Activated CD8-positive, alpha-beta memory T cell treated with anti-CD3 and anti-CD28 coated beads for 1 hour (primary cell): ENCODE data around the gene CFAP70.
"Not testable (repeated sequence)": the region's sequence is repeated elsewhere in the genome, so short reads cannot be mapped to it uniquely, and the experiment has no call there.

Experiments
- DNase-seq, 2 donors: peaks; one replicate each; pipeline ENCODE4 v3.0.0-alpha.2; 2020; ENCODE audit warnings: low read depth in 1 of 2; ENCODE audit errors: extremely low read depth in 1 of 2

The CFAP70 gene

GRCh38 chr10:73340121-73340520 lies 18.5 kb downstream of the CFAP70 start:
- DNase-seq, result no peak

- no peak for DNase-seq
These were observed 19.2 kb downstream of the CFAP70 start for GRCh38 chr10:73339436-73339835.

GRCh38 chr10:73338801-73339368 lies 19.8 kb downstream of the CFAP70 start:
- no peak for DNase-seq

- DNase-seq, result no peak
These were observed 25.5 kb downstream of the CFAP70 start for GRCh38 chr10:73333202-73333601.

- no peak for DNase-seq
These were observed 26.3 kb downstream of the CFAP70 start for GRCh38 chr10:73332379-73332778.

- not testable (repeated sequence) for DNase-seq
These were observed 30.1 kb downstream of the CFAP70 start for GRCh38 chr10:73328523-73328922.

- DNase-seq, result not testable (repeated sequence)
These were observed 33.4 kb downstream of the CFAP70 start for GRCh38 chr10:73325290-73325689.

- not testable (repeated sequence) for DNase-seq
These were observed 35.1 kb downstream of the CFAP70 start for GRCh38 chr10:73323582-73323981.

GRCh38 chr10:73310475-73310874 lies 48.2 kb downstream of the CFAP70 start:
- no peak for DNase-seq

GRCh38 chr10:73307203-73307800 lies 51.4 kb downstream of the CFAP70 start:
- DNase-seq, result no peak

- DNase-seq, result no peak
These were observed 52.4 kb downstream of the CFAP70 start for GRCh38 chr10:73306171-73306708.

GRCh38 chr10:73296946-73297345 lies 61.7 kb downstream of the CFAP70 start:
- no peak for DNase-seq

GRCh38 chr10:73293461-73293860 lies 65.2 kb downstream of the CFAP70 start:
- DNase-seq, result no peak

- DNase-seq, result no peak
These were observed 68.7 kb downstream of the CFAP70 start for GRCh38 chr10:73289958-73290357.

- no peak for DNase-seq
These were observed 71.2 kb downstream of the CFAP70 start for GRCh38 chr10:73287441-73287840.

- no peak for DNase-seq
These were observed 77.6 kb downstream of the CFAP70 start for GRCh38 chr10:73281097-73281496.

- no peak for DNase-seq
These were observed 94.2 kb downstream of the CFAP70 start for GRCh38 chr10:73264423-73264822.

- DNase-seq, result no peak
These were observed 94.8 kb downstream of the CFAP70 start for GRCh38 chr10:73263693-73264347.

GRCh38 chr10:73262880-73263555 lies 95.6 kb downstream of the CFAP70 start:
- no peak for DNase-seq

- no peak for DNase-seq
These were observed 96.4 kb downstream of the CFAP70 start for GRCh38 chr10:73262105-73262730.

GRCh38 chr10:73261362-73261995 lies 97.2 kb downstream of the CFAP70 start:
- no peak for DNase-seq
